ENCODE results near the gene WSB1.

GRCh38 chr17:27313301-27313700 is 19.4 kb downstream of the WSB1 start:
- TF ChIP-seq CTCF (IDR thresholded peaks at IDR 0.05; ENCODE audit: low read depth, low read length, poor library complexity, severe bottlenecking) (no peak), EZH2phosphoT487 (IDR thresholded peaks at IDR 0.05; ENCODE audit: borderline replicate concordance, low read length) (no peak)

Measured in DOHH2 (cell line).